Omental fat pad (tissue), 4 donors: ENCODE measurements around the gene LIN37. TPM values are rescaled to one million over a fixed set of nuclear protein-coding genes. Genes with fewer than 3 reads are reported as not detected.
A peak's percentile ranks its signal among the peaks of the same experiment; 100 is the strongest.

Experiments
- ATAC-seq: fragments of 150-250 bp; one replicate; pipeline ENCODE4 v1.9.1; 2016; ENCODE audit warnings: mild to moderate bottlenecking, moderate library complexity; ENCODE audit not compliant: low FRiP score
- DNase-seq: peaks from one replicate; pipeline ENCODE4 v3.0.0-alpha.2; 2019; ENCODE audit warnings: low spot score
- total RNA-seq, 4 donors: library from RNA; depleted of rRNA; stranded (reverse); fragments of >200 nt; gene quantifications; one replicate each; pipeline ENCODE4 v1.1.0, GENCODE V29; 2016
- TF ChIP-seq, protein P1 (sequence below), 3 donors: fragments of 450-650 bp; IDR thresholded peaks; one replicate each; pipeline ENCODE4 v1.5.1; 2016 to 2017; ENCODE audit warnings: antibody characterized with exemption in 3 of 3, mild to moderate bottlenecking in 3 of 3, moderate library complexity in 2 of 3

The LIN37 gene
- total RNA-seq, 4 donors from 2014 or later, result 11.3 to 18.3 (median 15.6) TPM

DNA sequence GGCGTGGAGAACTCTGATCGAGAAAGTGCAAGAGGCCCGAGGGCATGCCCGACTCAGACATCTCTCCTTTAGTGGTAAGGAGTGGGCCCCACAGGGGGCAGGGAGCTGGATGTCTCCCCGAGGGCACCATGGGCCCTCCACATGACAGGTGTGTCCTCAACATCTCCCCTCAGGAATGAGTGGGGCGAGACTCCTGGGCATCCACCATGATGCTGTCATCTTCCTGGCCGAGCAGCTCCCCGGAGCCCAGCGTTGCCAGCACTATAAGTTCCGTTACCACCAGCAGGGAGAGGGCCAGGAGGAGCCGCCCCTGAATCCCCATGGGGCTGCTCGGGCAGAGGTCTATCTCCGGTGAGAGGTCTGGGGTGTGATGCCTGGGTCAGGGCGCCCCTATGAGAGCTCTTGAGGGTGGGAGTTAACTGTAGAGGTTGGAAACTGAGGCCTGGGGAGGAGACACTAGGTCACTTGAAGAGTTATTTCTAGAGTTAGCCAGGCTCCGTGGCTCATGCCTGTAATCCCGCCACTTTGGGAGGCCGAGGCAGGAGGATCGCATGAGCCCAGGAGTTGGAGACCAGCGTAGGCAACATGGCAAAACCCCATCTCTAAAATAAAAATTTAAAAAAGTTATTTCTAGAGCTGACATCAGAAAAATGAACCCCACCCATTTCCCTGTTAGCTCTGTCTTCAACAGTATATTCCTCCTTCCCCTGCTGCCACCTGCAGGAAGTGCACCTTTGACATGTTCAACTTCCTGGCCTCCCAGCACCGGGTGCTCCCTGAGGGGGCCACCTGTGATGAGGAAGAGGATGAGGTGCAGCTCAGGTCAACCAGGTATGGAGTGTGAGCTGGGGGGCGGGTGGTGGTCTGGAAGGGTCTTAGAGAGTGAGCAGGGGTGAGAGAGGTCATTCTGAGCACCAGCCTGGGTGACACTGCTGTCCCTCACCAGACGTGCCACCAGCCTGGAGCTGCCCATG, 11.2 kb upstream of the LIN37 start:
- DNase-seq (no peak), ATAC-seq (no peak)
- TF ChIP-seq, protein P1, sequence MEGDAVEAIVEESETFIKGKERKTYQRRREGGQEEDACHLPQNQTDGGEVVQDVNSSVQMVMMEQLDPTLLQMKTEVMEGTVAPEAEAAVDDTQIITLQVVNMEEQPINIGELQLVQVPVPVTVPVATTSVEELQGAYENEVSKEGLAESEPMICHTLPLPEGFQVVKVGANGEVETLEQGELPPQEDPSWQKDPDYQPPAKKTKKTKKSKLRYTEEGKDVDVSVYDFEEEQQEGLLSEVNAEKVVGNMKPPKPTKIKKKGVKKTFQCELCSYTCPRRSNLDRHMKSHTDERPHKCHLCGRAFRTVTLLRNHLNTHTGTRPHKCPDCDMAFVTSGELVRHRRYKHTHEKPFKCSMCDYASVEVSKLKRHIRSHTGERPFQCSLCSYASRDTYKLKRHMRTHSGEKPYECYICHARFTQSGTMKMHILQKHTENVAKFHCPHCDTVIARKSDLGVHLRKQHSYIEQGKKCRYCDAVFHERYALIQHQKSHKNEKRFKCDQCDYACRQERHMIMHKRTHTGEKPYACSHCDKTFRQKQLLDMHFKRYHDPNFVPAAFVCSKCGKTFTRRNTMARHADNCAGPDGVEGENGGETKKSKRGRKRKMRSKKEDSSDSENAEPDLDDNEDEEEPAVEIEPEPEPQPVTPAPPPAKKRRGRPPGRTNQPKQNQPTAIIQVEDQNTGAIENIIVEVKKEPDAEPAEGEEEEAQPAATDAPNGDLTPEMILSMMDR (IDR thresholded peaks at IDR 0.05), result no peak

DNA sequence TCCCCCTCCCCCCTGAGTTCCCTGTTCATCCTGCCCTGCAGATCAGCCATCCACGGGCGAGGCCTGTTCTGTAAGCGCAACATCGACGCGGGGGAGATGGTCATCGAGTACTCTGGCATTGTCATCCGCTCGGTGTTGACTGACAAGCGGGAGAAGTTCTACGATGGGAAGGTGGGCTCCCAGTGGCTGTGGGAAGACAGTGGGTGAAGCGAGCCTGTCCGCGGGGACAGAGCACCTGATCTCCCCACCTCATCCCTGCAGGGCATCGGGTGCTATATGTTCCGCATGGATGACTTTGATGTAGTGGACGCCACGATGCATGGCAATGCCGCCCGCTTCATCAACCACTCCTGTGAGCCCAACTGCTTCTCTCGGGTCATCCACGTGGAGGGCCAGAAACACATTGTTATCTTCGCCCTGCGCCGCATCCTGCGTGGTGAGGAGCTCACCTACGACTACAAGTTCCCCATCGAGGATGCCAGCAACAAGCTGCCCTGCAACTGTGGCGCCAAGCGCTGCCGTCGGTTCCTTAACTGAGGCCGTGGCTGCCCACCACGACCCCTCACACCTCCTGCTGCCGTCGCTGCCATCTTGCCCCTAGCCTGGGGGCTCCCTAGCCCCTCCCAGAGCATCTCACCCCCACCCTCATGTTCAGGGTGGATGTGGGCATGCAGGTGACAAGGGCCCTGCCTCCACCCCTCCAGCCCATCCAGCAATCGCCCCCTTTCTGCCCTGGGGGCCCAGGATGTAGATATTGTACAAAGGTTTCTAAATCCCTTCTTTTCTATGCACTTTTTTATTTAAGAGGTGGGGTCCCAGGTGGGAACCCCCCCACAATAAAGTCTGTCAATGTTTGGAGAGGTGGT, 10.1 kb upstream of the LIN37 start:
- no peak for DNase-seq
- TF ChIP-seq, protein P1 (IDR thresholded peaks at IDR 0.05), result no peak
- no peak for ATAC-seq

DNA sequence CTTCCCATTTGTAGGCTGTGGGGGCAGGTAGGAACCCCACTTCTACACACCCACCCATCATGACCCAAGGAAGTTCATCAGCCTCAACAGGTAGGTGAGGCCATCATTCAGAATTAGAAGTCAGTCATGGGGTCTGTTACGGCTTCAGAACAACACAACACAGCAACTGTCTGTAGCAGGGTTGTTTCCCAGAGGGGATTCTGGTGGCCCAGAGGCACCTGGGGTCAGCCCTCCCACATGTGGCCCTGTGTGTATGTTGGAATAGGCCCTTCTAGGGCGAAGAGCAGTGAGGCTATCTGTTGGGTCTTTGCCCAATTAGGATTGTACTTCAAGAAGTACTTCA, 9.5 kb upstream of the LIN37 start:
- DNase-seq, result no peak
- TF ChIP-seq, protein P1 (IDR thresholded peaks at IDR 0.05), result no peak
- no peak for ATAC-seq

DNA sequence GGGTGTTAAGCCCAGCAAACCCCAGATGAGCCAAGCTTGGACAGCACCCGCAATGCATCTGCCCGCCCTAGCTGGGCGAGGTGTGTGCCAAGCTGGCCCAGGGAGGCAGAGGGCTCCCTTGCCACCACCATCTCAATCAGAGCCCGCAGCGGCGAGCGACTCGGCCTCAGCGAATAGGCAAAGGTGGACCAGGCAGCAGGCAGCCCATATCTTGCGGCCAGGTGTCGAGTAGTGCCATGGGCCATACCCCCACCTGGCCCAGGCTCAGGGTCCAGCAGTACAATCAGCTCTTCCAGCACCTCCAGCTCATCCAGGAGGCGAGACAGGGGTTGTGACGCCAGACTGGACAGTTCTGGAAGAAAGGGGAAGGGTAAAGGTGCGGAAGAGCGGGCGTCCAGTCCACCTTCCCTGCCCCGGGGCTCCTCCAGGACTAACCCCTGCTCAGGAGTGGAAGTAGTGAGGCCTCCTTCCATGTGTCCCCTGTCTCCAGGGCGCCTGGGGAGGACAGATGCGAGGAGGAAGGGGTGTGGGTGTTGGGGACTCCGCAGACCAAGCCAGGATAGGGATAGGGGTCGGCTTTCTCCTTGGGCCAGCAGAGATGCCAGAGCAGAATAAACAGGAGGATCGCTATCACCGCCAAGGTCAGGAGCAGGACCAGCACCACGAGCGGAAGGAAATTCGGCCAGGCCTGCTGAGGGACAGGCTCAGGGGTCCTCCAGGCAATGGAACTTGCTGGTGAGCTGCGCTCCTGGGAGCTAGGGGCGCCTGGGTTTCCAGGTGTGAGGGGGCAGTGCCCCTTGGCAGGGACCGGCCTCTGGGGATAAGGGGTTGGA, 8.9 kb upstream of the LIN37 start:
- DNase-seq (no peak), ATAC-seq (no peak)
- TF ChIP-seq, protein P1 (IDR thresholded peaks at IDR 0.05), result no peak

DNA sequence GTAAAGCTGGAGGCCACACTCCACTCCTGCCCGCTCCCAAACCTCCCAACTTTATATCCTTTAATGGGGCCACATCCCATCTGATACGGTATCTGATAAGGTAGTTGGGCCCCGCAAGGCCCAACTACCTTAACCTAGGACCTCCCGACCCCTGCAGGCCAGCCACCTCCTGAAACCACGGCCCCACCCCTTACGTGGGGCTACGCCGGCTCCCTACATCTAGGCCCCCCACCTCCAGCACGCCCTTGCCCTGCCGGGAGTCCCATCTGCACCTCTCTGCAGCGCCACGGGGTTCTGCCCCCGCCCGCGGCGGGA, 8.3 kb upstream of the LIN37 start:
- TF ChIP-seq, protein P1 (IDR thresholded peaks at IDR 0.05), result no peak
- ATAC-seq (no peak), DNase-seq (no peak)

DNA sequence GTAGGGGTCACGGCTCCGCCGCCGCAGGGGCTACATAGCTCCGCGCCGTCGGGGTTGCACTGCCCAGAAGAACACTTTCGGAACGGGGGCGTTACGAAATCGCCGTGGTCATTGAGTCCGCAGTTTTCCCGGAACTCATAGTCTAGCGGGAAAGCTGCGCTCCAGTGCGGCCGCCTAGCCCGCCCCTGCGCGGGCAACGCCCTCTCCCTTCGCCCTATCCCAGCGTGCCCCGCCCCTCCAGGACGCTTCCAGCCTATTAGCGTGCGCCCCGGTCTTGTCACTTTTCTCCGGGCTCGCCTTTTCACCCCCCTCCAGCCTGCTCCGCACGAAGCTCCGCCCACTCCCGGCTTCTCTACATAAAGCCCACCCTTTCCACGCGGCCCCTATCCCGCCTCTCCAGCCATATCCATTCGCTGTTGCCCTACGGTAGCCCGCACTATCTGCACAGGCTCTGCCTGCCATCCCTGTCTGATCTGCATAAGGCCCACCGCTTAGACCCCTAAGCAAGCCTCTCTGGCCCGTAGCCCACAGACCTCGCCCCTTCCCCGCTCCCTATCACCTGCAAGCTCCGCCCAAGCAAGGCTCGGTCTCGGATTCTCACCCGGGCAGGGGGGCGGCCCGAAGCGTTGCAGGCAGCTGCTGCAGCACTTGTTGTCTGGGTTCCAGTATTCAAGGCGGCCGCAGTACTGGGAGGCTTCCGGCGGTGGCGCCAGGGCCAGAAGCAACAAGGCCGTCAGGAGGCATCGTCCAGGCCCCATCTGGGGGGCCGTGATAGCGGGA, 7.8 kb upstream of the LIN37 start:
- TF ChIP-seq, protein P1 (IDR thresholded peaks at IDR 0.05), result no peak
- DNase-seq, result peak; percentile 93
- ATAC-seq, result peak; percentile 92
